HEK293 (cell line): Measurements from ENCODE around the gene SNRPF.

ENCODE experiments used
- CTCF ChIA-PET: fragments of 350-600 bp; formaldehyde crosslinking; extraction: SDS; loops from one replicate; lab custom pipeline; 2021; ENCODE audit warnings: antibody characterized with exemption; lab: Yijun Ruan, JAX
- POLR2A ChIA-PET: fragments of 300-600 bp; formaldehyde crosslinking; extraction: SDS; loops from one replicate; lab custom pipeline; 2020; ENCODE audit warnings: antibody characterized with exemption, inconsistent platforms; lab: Yijun Ruan, JAX
- H3K27ac ChIP-seq: fragments of 200-500 bp; sonication (Bioruptor generic); 2 replicates; pipeline ENCODE4 v1.5.1; 2014; ENCODE audit warnings: low read depth, low read length, control low read depth, inconsistent platforms; ENCODE audit errors: extremely low read depth
- H3K36me3 ChIP-seq, 2 experiments: fragments of 200-500 bp in 1 of 2; sonication (Bioruptor generic) in 1 of 2; 1 replicate in 1 of 2; 2 replicates in 1 of 2; pipeline ENCODE4 v1.5.1; 2014 to 2017; ENCODE audit warnings: inconsistent platforms in 2 of 2, low read length in 2 of 2; ENCODE audit not compliant: control insufficient read depth in 2 of 2, insufficient read depth in 1 of 2
- H3K4me1 ChIP-seq: fragments of 200-500 bp; sonication (Bioruptor generic); 2 replicates; pipeline ENCODE4 v1.5.1; 2014; ENCODE audit warnings: mild to moderate bottlenecking, low read length, inconsistent platforms; ENCODE audit not compliant: control insufficient read depth, insufficient read depth
- H3K4me3 ChIP-seq: 2 replicates; pipeline ENCODE4 v1.5.1; 2011; ENCODE audit warnings: low read depth, mild to moderate bottlenecking, control low read depth, low read length, moderate library complexity
- H3K9me3 ChIP-seq: fragments of 200-500 bp; sonication (Bioruptor generic); 2 replicates; pipeline ENCODE4 v1.5.1; 2014; ENCODE audit warnings: low read depth, low read length, inconsistent platforms; ENCODE audit not compliant: control insufficient read depth, insufficient read depth
- ELK4 ChIP-seq: IDR thresholded peaks from 2 replicates; pipeline ENCODE4 v1.6.1; 2011; ENCODE audit warnings: mild to moderate bottlenecking, low read depth, low read length, borderline replicate concordance
- GFI1B ChIP-seq: fragments of 450-650 bp; formaldehyde crosslinking; IDR thresholded peaks from 2 replicates; pipeline ENCODE4 v1.5.1; 2016; ENCODE audit warnings: missing biosample characterization, missing genetic modification characterization
- KLF16 ChIP-seq: fragments of 450-650 bp; formaldehyde crosslinking; IDR thresholded peaks from 2 replicates; pipeline ENCODE4 v1.5.1; 2017; ENCODE audit warnings: missing biosample characterization, missing genetic modification characterization
- OVOL3 ChIP-seq: fragments of 450-650 bp; formaldehyde crosslinking; IDR thresholded peaks from 2 replicates; pipeline ENCODE4 v1.5.1; 2016; ENCODE audit warnings: missing biosample characterization, missing genetic modification characterization
- ZBTB8A ChIP-seq: fragments of 450-650 bp; formaldehyde crosslinking; IDR thresholded peaks from 2 replicates; pipeline ENCODE4 v1.5.1; 2016; ENCODE audit warnings: missing biosample characterization, missing genetic modification characterization
- ZFHX2 ChIP-seq: fragments of 450-650 bp; formaldehyde crosslinking; conservative IDR thresholded peaks from 2 replicates; pipeline ENCODE4 v1.5.1; 2016; ENCODE audit warnings: missing biosample characterization, missing genetic modification characterization
- ZNF114 ChIP-seq: fragments of 450-650 bp; formaldehyde crosslinking; IDR thresholded peaks from 2 replicates; pipeline ENCODE4 v1.5.0; 2017; ENCODE audit warnings: missing biosample characterization, missing genetic modification characterization
- ZNF174 ChIP-seq: fragments of 450-650 bp; formaldehyde crosslinking; IDR thresholded peaks from 2 replicates; pipeline ENCODE4 v1.5.0; 2017; ENCODE audit warnings: missing biosample characterization, mild to moderate bottlenecking, missing genetic modification characterization
- ZNF221 ChIP-seq: fragments of 450-650 bp; formaldehyde crosslinking; IDR thresholded peaks from 2 replicates; pipeline ENCODE4 v1.5.1; 2017; ENCODE audit warnings: missing biosample characterization, missing genetic modification characterization, borderline replicate concordance
- ZNF292 ChIP-seq: fragments of 450-650 bp; formaldehyde crosslinking; IDR thresholded peaks from 2 replicates; pipeline ENCODE4 v1.5.1; 2016; ENCODE audit warnings: low read depth, missing biosample characterization, missing genetic modification characterization, borderline replicate concordance
- ZNF341 ChIP-seq: fragments of 450-650 bp; formaldehyde crosslinking; IDR thresholded peaks from 2 replicates; pipeline ENCODE4; 2016; ENCODE audit warnings: low read depth, missing biosample characterization, missing genetic modification characterization
- ZNF37A ChIP-seq: fragments of 450-650 bp; IDR thresholded peaks from 2 replicates; pipeline ENCODE4 v1.5.1; 2018; ENCODE audit warnings: missing biosample characterization, missing genetic modification characterization
- ZNF529 ChIP-seq: fragments of 450-650 bp; formaldehyde crosslinking; IDR thresholded peaks from 2 replicates; pipeline ENCODE4 v1.5.1; 2017; ENCODE audit warnings: missing genetic modification characterization, missing biosample characterization; ENCODE audit not compliant: insufficient replicate concordance
- ZNF560 ChIP-seq: fragments of 450-650 bp; formaldehyde crosslinking; IDR thresholded peaks from 2 replicates; pipeline ENCODE4 v1.5.1; 2017; ENCODE audit warnings: missing biosample characterization, missing genetic modification characterization, borderline replicate concordance
- ZNF596 ChIP-seq: fragments of 450-650 bp; IDR thresholded peaks from 2 replicates; pipeline ENCODE4 v1.5.0; 2018; ENCODE audit warnings: missing biosample characterization, mild to moderate bottlenecking, missing genetic modification characterization, moderate library complexity
- ZNF600 ChIP-seq: fragments of 450-650 bp; formaldehyde crosslinking; IDR thresholded peaks from 2 replicates; pipeline ENCODE4 v1.5.1; 2016; ENCODE audit warnings: missing biosample characterization, missing genetic modification characterization
- ZNF670 ChIP-seq: fragments of 450-650 bp; formaldehyde crosslinking; IDR thresholded peaks from 2 replicates; pipeline ENCODE4 v1.5.1; 2016; ENCODE audit warnings: missing biosample characterization, missing genetic modification characterization, low read depth
- ZNF768 ChIP-seq: fragments of 450-650 bp; formaldehyde crosslinking; IDR thresholded peaks from 2 replicates; pipeline ENCODE4 v1.5.1; 2018; ENCODE audit warnings: missing biosample characterization, mild to moderate bottlenecking, missing genetic modification characterization
- ZNF843 ChIP-seq: fragments of 450-650 bp; formaldehyde crosslinking; IDR thresholded peaks from 2 replicates; pipeline ENCODE4 v1.5.1; 2016; ENCODE audit warnings: missing biosample characterization, missing genetic modification characterization
- TF ChIP-seq, protein P1 (sequence below): fragments of 450-650 bp; formaldehyde crosslinking; IDR thresholded peaks from 2 replicates; pipeline ENCODE4 v1.5.1; 2016; ENCODE audit warnings: missing biosample characterization, missing genetic modification characterization
- TF ChIP-seq, protein P2 (sequence below): fragments of 450-650 bp; formaldehyde crosslinking; conservative IDR thresholded peaks from 2 replicates; pipeline ENCODE4 v1.5.1; 2016; ENCODE audit warnings: low read depth, missing biosample characterization, missing genetic modification characterization

Gene SNRPF

DNA sequence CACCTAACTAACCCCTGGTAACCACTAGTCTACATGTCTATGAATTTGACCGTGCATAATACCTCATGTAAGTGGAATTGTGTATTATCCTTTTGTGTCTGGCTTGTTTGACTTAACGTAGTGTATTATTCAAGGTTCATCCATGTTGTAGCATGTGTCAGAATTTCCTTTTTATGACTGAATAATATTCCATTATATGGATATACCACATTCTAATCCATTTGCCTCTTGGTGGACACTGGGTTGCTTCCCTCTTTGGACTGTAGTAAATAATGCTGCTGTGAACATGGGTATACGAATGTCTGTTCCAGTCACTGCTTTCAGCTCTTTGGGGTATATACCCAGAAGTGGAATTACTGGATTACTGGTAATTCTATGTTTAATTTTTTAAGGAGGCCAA, 3.3 kb downstream of the SNRPF start (continued):
- TF ChIP-seq, protein P1, sequence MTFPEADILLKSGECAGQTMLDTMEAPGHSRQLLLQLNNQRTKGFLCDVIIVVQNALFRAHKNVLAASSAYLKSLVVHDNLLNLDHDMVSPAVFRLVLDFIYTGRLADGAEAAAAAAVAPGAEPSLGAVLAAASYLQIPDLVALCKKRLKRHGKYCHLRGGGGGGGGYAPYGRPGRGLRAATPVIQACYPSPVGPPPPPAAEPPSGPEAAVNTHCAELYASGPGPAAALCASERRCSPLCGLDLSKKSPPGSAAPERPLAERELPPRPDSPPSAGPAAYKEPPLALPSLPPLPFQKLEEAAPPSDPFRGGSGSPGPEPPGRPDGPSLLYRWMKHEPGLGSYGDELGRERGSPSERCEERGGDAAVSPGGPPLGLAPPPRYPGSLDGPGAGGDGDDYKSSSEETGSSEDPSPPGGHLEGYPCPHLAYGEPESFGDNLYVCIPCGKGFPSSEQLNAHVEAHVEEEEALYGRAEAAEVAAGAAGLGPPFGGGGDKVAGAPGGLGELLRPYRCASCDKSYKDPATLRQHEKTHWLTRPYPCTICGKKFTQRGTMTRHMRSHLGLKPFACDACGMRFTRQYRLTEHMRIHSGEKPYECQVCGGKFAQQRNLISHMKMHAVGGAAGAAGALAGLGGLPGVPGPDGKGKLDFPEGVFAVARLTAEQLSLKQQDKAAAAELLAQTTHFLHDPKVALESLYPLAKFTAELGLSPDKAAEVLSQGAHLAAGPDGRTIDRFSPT (tag by site-specific recombination) = no peak
- no peak for TF ChIP-seq ZNF221 (tag by site-specific recombination)

- H3K36me3 ChIP-seq = peaks cover 60 to 72% of the 10 kb centered on the region in 2 experiments
- POLR2A ChIA-PET = no interaction called here
- H3K9me3 ChIP-seq = peaks cover 3% of the 10 kb centered on the region; the same call in 1 of the 2 replicates
- H3K27ac ChIP-seq = no peak overlapping the region
- 0 out of 2 replicates have a peak, but pooled peaks cover 4% of the 10 kb centered on the region for H3K4me1 ChIP-seq
- TF ChIP-seq ZNF600 (tag by site-specific recombination) = no peak
- no peak for TF ChIP-seq KLF16 (tag by site-specific recombination)
- TF ChIP-seq, protein P2, sequence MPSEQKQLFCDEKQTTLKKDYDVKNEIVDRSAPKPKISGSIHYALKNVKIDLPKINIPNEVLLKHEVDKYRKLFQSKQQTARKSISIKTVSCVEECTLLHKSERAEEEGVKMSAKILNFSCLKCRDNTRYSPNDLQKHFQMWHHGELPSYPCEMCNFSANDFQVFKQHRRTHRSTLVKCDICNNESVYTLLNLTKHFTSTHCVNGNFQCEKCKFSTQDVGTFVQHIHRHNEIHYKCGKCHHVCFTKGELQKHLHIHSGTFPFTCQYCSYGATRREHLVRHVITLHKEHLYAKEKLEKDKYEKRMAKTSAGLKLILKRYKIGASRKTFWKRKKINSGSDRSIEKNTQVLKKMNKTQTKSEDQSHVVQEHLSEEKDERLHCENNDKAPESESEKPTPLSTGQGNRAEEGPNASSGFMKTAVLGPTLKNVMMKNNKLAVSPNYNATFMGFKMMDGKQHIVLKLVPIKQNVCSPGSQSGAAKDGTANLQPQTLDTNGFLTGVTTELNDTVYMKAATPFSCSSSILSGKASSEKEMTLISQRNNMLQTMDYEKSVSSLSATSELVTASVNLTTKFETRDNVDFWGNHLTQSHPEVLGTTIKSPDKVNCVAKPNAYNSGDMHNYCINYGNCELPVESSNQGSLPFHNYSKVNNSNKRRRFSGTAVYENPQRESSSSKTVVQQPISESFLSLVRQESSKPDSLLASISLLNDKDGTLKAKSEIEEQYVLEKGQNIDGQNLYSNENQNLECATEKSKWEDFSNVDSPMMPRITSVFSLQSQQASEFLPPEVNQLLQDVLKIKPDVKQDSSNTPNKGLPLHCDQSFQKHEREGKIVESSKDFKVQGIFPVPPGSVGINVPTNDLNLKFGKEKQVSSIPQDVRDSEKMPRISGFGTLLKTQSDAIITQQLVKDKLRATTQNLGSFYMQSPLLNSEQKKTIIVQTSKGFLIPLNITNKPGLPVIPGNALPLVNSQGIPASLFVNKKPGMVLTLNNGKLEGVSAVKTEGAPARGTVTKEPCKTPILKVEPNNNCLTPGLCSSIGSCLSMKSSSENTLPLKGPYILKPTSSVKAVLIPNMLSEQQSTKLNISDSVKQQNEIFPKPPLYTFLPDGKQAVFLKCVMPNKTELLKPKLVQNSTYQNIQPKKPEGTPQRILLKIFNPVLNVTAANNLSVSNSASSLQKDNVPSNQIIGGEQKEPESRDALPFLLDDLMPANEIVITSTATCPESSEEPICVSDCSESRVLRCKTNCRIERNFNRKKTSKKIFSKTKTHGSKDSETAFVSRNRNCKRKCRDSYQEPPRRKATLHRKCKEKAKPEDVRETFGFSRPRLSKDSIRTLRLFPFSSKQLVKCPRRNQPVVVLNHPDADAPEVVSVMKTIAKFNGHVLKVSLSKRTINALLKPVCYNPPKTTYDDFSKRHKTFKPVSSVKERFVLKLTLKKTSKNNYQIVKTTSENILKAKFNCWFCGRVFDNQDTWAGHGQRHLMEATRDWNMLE (tag by site-specific recombination) = no peak
- no peak for TF ChIP-seq ZNF292 (tag by site-specific recombination)
- no peak for TF ChIP-seq ZFHX2 (tag by site-specific recombination)
- TF ChIP-seq ZNF843 = no peak
- TF ChIP-seq ZNF596 (tag by site-specific recombination) = no peak
- TF ChIP-seq ZNF560 = no peak
- TF ChIP-seq ZNF174 (tag by site-specific recombination) = no peak
- TF ChIP-seq ZNF37A (tag by site-specific recombination) = no peak
- TF ChIP-seq ZBTB8A (tag by site-specific recombination) = no peak
- no peak for TF ChIP-seq ZNF114 (tag by site-specific recombination)
- no peak for TF ChIP-seq ZNF670
- TF ChIP-seq ZNF529 (tag by site-specific recombination) = no peak
- no peak for TF ChIP-seq ZNF768 (tag by site-specific recombination)
- no peak for TF ChIP-seq ZNF341 (tag by site-specific recombination)
- no peak for TF ChIP-seq ELK4
- TF ChIP-seq OVOL3 = no peak
- TF ChIP-seq GFI1B (tag by site-specific recombination) = no peak
- H3K4me3 ChIP-seq = no peak overlapping the region
- CTCF ChIA-PET = interaction anchor here (0.6 to 0.8 kb wide), 2 partner anchors 102 to 289 kb away, joined by 3 read pairs; no protein-coding TSS in a partner anchor
Measured at GRCh38 chr12:95863337-95863736, 4.6 kb downstream of the SNRPF start.
